GM12878 (cell line): ENCODE data around the gene LDLR. TPM values are rescaled to one million over a fixed set of nuclear protein-coding genes. Genes with fewer than 3 reads are reported as not detected.

ENCODE experiments used
- CHD1 ChIP-seq: IDR thresholded peaks from 2 replicates; pipeline ENCODE4 v1.6.1; 2012; ENCODE audit warnings: low read depth, low read length, improper control_type of control experiment
- CHD2 ChIP-seq: IDR thresholded peaks from 2 replicates; pipeline ENCODE4 v1.6.1; 2011; ENCODE audit warnings: low read depth, low read length, improper control_type of control experiment, borderline replicate concordance
- CHD4 ChIP-seq: fragments of 200-600 bp; sonication (generic); IDR thresholded peaks from 2 replicates; pipeline ENCODE4 v1.6.1; 2016; ENCODE audit warnings: mild to moderate bottlenecking
- CREM ChIP-seq: IDR thresholded peaks from 2 replicates; pipeline ENCODE4 v1.6.1; 2014; ENCODE audit warnings: antibody characterized with exemption, low read depth
- FOS ChIP-seq: IDR thresholded peaks from 3 replicates; pipeline ENCODE4 v1.6.1; 2011; ENCODE audit warnings: borderline replicate concordance; ENCODE audit not compliant: insufficient read length; ENCODE audit errors: extremely low read depth
- HDAC6 ChIP-seq: fragments of 200-600 bp; sonication (generic); IDR thresholded peaks from one replicate; pipeline ENCODE4 v1.8.0; 2017; ENCODE audit warnings: antibody characterized with exemption; ENCODE audit not compliant: unreplicated experiment
- IKZF2 ChIP-seq, 2 experiments: fragments of 450-650 bp; IDR thresholded peaks; 2 replicates each; pipeline ENCODE4 v1.6.1; 2017; ENCODE audit warnings: mild to moderate bottlenecking in 2 of 2, moderate library complexity in 2 of 2
- KLF5 ChIP-seq: fragments of 450-650 bp; IDR thresholded peaks from 2 replicates; pipeline ENCODE4 v1.6.1; 2014; ENCODE audit warnings: mild to moderate bottlenecking; ENCODE audit not compliant: partially characterized antibody
- MTA2 ChIP-seq: fragments of 450-650 bp; IDR thresholded peaks from 2 replicates; pipeline ENCODE4 v1.6.1; 2016; ENCODE audit warnings: low read depth, mild to moderate bottlenecking, moderate library complexity
- MYB ChIP-seq: fragments of 150-350 bp; IDR thresholded peaks from 2 replicates; pipeline ENCODE4 v1.6.1; 2014; ENCODE audit warnings: mild to moderate bottlenecking, low read depth, low read length, borderline replicate concordance
- MYC ChIP-seq: IDR thresholded peaks from 2 replicates; pipeline ENCODE4 v1.6.1; 2011; ENCODE audit warnings: mild to moderate bottlenecking, low read length, moderate library complexity, inconsistent platforms; ENCODE audit not compliant: insufficient read depth, insufficient replicate concordance, insufficient read length, severe bottlenecking
- NFYB ChIP-seq: IDR thresholded peaks from 2 replicates; pipeline ENCODE4 v1.6.1; 2011; ENCODE audit warnings: low read depth, mild to moderate bottlenecking, low read length, improper control_type of control experiment, moderate library complexity; ENCODE audit not compliant: insufficient read depth
- PAX5 ChIP-seq: IDR thresholded peaks from 2 replicates; pipeline ENCODE4 v1.6.1; 2011; ENCODE audit warnings: low read depth, low read length, borderline replicate concordance
- RCOR1 ChIP-seq: conservative IDR thresholded peaks from 2 replicates; pipeline ENCODE4 v1.6.1; 2012; ENCODE audit warnings: low read depth, low read length, improper control_type of control experiment
- ZBTB11 ChIP-seq: fragments of 450-650 bp; formaldehyde crosslinking; IDR thresholded peaks from 2 replicates; pipeline ENCODE4 v1.5.0; 2022; ENCODE audit warnings: mild to moderate bottlenecking, missing genetic modification characterization
- ZZZ3 ChIP-seq: IDR thresholded peaks from 2 replicates; pipeline ENCODE4 v1.6.1; 2011; ENCODE audit warnings: low read depth; ENCODE audit not compliant: control insufficient read depth, insufficient read length
- polyA plus RNA-seq, 11 experiments: library from polyadenylated mRNA; depleted of rRNA in 4 of 11; unstranded in 6 of 11; stranded (reverse) in 5 of 11; fragments of >200 nt; fragmentation: Nextera tagmentation in 4 of 11; fragmentation: Illumina TruSeq in 1 of 11; extraction: Ambion mirVana in 4 of 11; extraction: Trizol in 1 of 11; gene quantifications; 1 replicate in 1 of 11; 2 replicates in 10 of 11; pipeline versions ENCODE4 v1.2.1 to v1.2.3, GENCODE V29; 2011 to 2016; ENCODE audit warnings: inconsistent platforms in 2 of 11, missing spikeins in 2 of 11, low read depth in 1 of 11
- total RNA-seq, 4 experiments: library from RNA; depleted of rRNA in 3 of 4; stranded (reverse); fragments of >200 nt in 3 of 4; fragmentation: Illumina TruSeq in 1 of 4; extraction: Trizol in 1 of 4; gene quantifications; 2 replicates each; pipeline versions ENCODE4 v1.2.1 to v1.2.3, GENCODE V29; 2013 to 2021
- TF ChIP-seq, protein P1 (sequence below), 3 experiments: IDR thresholded peaks in 2 of 3; conservative IDR thresholded peaks in 1 of 3; 2 replicates each; pipeline ENCODE4 v1.5.1; 2011; ENCODE audit warnings: low read depth in 3 of 3, low read length in 3 of 3, mild to moderate bottlenecking in 3 of 3, control low read depth in 2 of 3, moderate library complexity in 2 of 3, inconsistent platforms in 1 of 3, mixed read lengths in 1 of 3; ENCODE audit not compliant: control insufficient read depth in 2 of 3, insufficient read depth in 1 of 3; ENCODE audit errors: extremely low read depth in 1 of 3
- TF ChIP-seq, protein P2 (sequence below): IDR thresholded peaks from 2 replicates; pipeline ENCODE4 v1.6.1; 2012; ENCODE audit warnings: improper control_type of control experiment, low read depth, low read length; ENCODE audit not compliant: insufficient replicate concordance

Gene LDLR
- total and polyA plus RNA-seq, 10 of the 15 experiments (the other 5 are each of a cell fraction or from before 2014, with no cell fraction given), result 11.3 to 59.2 (median 27.3) TPM

DNA sequence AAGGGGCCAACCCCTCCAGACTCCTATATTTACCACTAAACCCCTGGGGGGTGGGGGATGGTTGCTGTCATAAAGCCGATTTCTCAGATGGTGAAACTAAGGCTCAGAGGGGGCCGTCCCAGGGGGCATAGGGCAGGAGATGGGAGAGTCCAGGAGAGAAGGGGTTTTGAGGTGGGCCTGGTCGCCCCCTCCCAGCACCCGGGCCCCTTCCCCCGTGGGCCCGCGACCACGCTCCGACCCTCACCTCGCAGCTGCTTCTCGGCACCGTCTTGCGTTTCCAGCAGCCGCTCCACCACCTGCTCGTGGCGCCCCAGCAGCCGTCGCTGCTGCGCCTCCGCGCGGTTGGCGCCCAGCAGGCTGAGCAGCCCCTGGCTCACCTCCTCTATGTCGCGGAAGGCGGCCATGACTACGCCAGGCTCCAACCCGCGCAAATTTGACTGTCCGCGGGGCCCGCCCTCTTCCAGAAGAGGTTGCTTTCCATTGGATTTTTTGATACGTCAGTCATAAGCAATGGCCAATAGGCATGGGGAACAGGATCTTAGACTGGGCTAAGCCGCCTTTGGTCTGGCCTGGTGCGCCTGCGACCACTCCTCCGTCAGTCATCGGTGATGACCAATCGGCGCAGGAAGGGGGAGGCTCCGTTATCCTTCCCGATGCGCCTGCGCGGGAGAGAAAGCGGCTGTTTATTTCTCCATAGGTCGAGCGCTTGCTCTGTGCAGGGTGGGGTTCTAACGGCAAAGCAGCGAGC is 66.3 kb downstream of the LDLR start, which contains the start of gene SPC24 (continued):
- no peak for TF ChIP-seq RCOR1
- peak; percentile 70 for TF ChIP-seq FOS
- TF ChIP-seq CHD1, result peak; percentile 88; the same call in 1 of the 2 replicates
- TF ChIP-seq CREM, result 0 out of 2 replicates have a peak, but pooled peaks have one; percentile 37
- no peak for TF ChIP-seq MYB
- TF ChIP-seq, protein P1, sequence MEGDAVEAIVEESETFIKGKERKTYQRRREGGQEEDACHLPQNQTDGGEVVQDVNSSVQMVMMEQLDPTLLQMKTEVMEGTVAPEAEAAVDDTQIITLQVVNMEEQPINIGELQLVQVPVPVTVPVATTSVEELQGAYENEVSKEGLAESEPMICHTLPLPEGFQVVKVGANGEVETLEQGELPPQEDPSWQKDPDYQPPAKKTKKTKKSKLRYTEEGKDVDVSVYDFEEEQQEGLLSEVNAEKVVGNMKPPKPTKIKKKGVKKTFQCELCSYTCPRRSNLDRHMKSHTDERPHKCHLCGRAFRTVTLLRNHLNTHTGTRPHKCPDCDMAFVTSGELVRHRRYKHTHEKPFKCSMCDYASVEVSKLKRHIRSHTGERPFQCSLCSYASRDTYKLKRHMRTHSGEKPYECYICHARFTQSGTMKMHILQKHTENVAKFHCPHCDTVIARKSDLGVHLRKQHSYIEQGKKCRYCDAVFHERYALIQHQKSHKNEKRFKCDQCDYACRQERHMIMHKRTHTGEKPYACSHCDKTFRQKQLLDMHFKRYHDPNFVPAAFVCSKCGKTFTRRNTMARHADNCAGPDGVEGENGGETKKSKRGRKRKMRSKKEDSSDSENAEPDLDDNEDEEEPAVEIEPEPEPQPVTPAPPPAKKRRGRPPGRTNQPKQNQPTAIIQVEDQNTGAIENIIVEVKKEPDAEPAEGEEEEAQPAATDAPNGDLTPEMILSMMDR (IDR thresholded peaks at IDR 0.05 in 2 of 3, conservative IDR thresholded peaks at IDR 0.05 in 1 of 3; ENCODE audit: control insufficient read depth in 2 of 3, extremely low read depth in 1 of 3, insufficient read depth in 1 of 3, low read depth in 3 of 3, low read length in 3 of 3), result 0 out of 6 replicates have a peak, but pooled peaks of 1 of the 3 experiments have one; percentile 3
- TF ChIP-seq MTA2, result no peak
- peak; percentile 95 for TF ChIP-seq CHD2
- peak; percentile 92 for TF ChIP-seq NFYB
- no peak for TF ChIP-seq ZBTB11
- TF ChIP-seq, protein P2, sequence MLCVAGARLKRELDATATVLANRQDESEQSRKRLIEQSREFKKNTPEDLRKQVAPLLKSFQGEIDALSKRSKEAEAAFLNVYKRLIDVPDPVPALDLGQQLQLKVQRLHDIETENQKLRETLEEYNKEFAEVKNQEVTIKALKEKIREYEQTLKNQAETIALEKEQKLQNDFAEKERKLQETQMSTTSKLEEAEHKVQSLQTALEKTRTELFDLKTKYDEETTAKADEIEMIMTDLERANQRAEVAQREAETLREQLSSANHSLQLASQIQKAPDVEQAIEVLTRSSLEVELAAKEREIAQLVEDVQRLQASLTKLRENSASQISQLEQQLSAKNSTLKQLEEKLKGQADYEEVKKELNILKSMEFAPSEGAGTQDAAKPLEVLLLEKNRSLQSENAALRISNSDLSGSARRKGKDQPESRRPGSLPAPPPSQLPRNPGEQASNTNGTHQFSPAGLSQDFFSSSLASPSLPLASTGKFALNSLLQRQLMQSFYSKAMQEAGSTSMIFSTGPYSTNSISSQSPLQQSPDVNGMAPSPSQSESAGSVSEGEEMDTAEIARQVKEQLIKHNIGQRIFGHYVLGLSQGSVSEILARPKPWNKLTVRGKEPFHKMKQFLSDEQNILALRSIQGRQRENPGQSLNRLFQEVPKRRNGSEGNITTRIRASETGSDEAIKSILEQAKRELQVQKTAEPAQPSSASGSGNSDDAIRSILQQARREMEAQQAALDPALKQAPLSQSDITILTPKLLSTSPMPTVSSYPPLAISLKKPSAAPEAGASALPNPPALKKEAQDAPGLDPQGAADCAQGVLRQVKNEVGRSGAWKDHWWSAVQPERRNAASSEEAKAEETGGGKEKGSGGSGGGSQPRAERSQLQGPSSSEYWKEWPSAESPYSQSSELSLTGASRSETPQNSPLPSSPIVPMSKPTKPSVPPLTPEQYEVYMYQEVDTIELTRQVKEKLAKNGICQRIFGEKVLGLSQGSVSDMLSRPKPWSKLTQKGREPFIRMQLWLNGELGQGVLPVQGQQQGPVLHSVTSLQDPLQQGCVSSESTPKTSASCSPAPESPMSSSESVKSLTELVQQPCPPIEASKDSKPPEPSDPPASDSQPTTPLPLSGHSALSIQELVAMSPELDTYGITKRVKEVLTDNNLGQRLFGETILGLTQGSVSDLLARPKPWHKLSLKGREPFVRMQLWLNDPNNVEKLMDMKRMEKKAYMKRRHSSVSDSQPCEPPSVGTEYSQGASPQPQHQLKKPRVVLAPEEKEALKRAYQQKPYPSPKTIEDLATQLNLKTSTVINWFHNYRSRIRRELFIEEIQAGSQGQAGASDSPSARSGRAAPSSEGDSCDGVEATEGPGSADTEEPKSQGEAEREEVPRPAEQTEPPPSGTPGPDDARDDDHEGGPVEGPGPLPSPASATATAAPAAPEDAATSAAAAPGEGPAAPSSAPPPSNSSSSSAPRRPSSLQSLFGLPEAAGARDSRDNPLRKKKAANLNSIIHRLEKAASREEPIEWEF, result no peak
- no peak for TF ChIP-seq ZZZ3
- 0 out of 2 replicates have a peak, but pooled peaks have one; percentile 12 for TF ChIP-seq PAX5
- TF ChIP-seq IKZF2 (IDR thresholded peaks at IDR 0.05), result no peak
- TF ChIP-seq KLF5, result no peak
- no peak for TF ChIP-seq HDAC6
- TF ChIP-seq CHD4, result no peak
- TF ChIP-seq MYC, result no peak
